ENCODE results near the gene HSPA1A.

The HSPA1A gene

DNA sequence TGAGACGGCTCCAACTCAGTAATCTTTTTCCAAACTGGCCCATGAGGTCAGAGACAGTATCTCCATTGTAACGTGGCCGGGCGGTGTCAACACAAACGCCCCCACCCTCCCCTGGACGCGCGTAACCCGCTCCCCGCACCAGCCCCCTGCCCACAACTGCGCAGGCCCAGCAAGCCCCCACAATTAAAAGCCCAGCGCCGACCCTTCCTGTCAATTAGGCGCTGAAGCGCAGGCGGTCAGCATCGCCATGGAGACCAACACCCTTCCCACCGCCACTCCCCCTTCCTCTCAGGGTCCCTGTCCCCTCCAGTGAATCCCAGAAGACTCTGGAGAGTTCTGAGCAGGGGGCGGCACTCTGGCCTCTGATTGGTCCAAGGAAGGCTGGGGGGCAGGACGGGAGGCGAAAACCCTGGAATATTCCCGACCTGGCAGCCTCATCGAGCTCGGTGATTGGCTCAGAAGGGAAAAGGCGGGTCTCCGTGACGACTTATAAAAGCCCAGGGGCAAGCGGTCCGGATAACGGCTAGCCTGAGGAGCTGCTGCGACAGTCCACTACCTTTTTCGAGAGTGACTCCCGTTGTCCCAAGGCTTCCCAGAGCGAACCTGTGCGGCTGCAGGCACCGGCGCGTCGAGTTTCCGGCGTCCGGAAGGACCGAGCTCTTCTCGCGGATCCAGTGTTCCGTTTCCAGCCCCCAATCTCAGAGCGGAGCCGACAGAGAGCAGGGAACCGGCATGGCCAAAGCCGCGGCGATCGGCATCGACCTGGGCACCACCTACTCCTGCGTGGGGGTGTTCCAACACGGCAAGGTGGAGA lies at the start of gene HSPA1A, which contains the start of gene HSPA1L:
HSPA1A (plus strand) TSS at position 519 of the 814 bp plus-strand sequence; CDS start at position 733, 214 bp downstream.
HSPA1L (minus strand) TSS at position 259 of the 814 bp plus-strand sequence. CDS start 3,311 bp downstream, outside the sequence.
- FAIRE-seq: no peak

DNA sequence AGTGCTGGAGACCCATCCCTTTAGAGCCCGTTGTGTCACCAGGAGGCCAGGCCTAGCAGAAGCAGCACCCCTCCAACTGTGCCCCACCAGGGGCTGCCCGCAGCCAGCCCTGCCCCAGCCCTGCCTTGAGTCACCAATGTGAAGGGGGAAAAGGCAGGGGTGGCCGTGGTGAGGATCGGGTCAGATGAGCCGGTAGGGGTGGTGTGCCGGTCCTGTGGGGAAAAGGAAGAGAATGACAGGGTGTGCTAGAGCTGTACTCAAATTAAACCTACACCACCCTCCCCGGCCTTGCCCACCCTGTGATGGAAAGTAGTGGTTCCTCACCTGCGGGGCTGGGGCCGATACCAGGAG lies 49.8 kb upstream of the HSPA1A start:
- FAIRE-seq: no peak

GRCh38 chr6:31765910-31766794 lies 49.2 kb upstream of the HSPA1A start:
- FAIRE-seq: no peak

- no peak for FAIRE-seq
These were observed 48.2 kb upstream of the HSPA1A start for GRCh38 chr6:31767096-31767645.

DNA sequence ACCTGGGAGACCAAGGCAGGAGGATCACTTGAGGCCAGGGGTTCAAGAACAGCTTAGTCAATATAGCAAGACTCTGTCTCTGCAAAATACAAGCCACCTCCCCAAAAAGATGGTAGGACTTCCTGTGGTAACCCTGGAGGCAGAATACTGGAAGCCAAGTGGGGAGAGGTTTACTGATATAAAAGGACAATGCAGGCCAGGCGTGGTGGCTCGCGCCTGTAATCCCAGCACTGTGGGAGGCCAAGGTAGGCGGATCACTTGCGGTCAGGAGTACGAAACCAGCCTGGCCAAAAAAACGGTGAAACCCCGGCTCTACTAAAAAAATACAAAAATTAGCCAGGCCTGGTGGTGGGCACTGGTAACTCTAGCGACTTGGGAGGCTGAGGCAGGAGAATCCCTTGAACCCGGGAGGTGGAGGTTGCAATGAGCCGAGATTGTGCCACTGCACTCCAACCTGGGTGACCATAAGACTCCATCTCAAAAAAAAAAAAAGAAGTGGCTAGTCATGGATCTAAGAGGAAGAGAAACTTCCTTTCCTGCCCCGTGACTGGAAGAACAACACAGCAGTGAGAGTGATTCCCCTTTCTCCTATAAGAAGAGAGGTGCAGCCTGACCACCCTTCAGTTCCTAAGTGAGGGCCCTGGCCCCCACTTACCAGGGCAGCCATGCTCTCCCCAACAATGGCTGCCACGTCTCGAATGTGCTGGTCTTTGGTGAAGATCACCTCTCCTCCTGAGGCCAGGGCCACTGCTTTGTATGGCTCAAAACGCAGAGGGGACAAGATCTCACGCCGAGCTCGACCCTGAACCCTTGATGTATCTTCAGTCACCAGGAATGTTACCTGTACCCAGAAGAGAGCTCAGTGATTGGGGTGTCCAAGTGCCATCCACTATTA lies 46.7 kb upstream of the HSPA1A start:
- FAIRE-seq: no peak

GRCh38 chr6:31769684-31770371 lies 45.5 kb upstream of the HSPA1A start:
- no peak for FAIRE-seq

- FAIRE-seq: no peak
These were observed 44.5 kb upstream of the HSPA1A start for GRCh38 chr6:31770860-31771259.

DNA sequence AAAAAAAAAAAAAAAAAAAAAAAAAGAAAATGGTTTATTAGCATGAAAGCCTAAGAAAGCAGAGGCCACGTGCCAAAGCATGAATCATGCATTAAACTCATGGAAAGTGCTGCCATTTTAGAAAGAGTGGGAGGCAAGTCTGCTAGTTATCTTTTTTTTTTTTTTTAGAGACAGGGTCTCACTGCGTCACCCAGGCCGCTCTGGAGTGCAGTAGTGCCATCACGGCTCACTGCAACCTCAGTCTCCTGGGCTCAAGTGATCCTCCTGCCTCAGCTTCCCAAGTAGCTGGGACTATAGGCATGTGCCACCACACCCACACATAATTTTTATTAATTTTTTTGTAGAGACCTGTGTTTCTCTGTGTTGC lies 43.4 kb upstream of the HSPA1A start:
- FAIRE-seq: no peak

GRCh38 chr6:31775184-31775583 lies 40.2 kb upstream of the HSPA1A start:
- no peak for FAIRE-seq

GRCh38 chr6:31775633-31776484 lies 39.5 kb upstream of the HSPA1A start:
- FAIRE-seq: no peak

- no peak for FAIRE-seq
These were observed 38.8 kb upstream of the HSPA1A start for GRCh38 chr6:31776485-31776988.

DNA sequence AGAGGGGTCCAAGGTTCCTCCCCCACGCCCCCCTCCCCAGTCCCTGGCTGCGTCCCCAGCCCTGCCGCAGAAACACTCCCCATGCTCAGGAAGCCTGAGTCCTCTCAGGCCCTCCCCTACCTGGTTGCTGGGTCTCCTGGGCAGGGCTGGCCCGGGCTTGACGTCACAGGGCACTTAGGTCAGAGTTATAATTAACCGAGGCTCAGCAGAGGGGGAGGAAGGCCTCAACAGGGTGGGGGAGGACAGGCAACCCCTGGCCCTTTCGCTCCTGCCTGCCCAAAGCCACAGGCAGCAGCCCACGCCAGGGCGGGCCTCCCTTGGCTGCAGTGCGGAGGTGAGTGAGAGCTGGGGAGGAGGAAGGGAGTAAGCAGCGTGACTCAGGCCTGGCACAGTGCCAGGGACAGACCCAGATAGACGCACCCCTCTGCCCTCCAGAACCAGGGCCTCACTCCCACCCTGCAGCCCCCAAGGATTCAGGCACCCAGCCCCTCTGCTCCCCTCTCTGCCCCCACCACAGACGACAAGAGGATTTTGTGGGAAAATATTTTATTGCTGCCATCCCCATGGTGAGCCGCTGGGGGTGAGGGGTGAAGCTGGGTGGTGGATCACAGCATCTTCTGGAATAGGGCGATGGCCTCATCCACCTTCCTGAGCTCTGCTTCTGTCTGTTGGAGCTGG lies 38.2 kb upstream of the HSPA1A start, which contains the start of gene VWA7:
VWA7 (minus strand) TSS at position 340 of the 678 bp plus-strand sequence. CDS start 549 bp downstream, outside the sequence.
- FAIRE-seq: no peak

DNA sequence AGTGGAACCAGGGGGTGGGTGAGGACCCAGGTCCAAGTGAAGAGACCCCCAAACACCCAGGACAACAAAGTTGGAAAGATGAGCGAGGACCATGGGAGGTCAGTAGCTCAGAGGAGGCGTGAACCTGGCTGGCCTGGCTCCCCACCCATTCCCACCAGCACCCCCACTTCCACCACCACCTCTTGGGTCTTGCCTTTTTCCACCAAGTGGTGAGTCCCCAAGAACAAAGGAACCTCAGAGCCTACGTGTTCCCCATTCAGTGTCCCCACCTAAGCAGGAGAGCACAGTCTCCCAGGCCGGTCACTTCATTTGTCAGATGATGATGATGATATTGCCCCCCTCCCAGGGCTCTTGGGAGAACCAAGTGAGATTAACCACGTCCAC lies 37.7 kb upstream of the HSPA1A start:
- no peak for FAIRE-seq

DNA sequence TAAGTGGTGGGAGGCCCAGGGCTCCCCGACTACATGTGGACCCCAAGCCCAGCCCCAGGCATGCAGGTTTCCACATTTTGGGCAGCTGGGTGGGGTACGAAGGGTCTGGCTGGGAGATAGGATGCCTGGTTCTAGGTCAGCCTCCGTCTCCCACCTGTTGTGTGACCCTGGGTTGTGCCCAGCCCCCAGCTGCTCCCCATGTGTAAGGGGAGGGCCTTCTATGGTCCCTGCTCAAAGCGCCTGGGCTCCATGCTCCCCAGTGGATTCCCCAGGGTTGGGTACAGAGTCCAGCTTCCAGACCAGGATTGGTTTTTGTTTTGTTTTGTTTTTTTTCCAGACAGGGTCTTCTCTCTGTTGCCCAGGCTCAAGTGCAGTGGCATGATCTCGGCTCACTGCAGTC lies 37.1 kb upstream of the HSPA1A start:
- no peak for FAIRE-seq

- no peak for FAIRE-seq
These were observed 36.1 kb upstream of the HSPA1A start for GRCh38 chr6:31778999-31779885.

DNA sequence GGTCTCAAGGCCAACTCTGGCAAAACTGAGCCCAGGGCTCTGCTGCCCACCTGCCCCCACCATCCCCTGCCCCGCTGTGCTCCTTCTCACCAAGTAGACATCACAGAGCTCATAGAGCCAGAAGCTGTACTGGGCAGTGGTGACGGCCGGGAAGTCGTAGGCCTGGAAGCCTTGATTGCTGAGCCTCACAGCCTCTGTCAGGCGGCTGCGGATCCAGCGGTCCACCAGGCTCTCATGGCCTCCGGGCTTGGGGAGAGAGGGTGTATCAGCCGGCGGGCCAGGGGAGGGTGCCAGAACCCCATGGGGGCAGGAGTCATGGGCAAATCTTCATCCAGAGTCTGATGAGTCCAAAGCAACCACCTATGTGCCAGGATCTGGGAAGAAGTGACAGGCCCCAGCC lies 35.4 kb upstream of the HSPA1A start:
- no peak for FAIRE-seq

- FAIRE-seq: no peak
These were observed 34.7 kb upstream of the HSPA1A start for GRCh38 chr6:31780507-31781243.

Data from G401.6 (cell line).